GM23248 (cell line): Measurements from ENCODE around the gene CWF19L2. TPM values are rescaled to one million over a fixed set of nuclear protein-coding genes. Genes with fewer than 3 reads are reported as not detected.

ENCODE experiments used
- DNase-seq: peaks from one replicate; pipeline ENCODE4 v3.0.0-alpha.2; 2015
- H2AFZ ChIP-seq: fragments of 200-600 bp; sonication (generic); 2 replicates; pipeline ENCODE4 v1.6.1; 2016; ENCODE audit warnings: antibody characterized with exemption
- H3F3A ChIP-seq: fragments of 200-600 bp; sonication (generic); 2 replicates; pipeline ENCODE4 v1.6.1; 2016; ENCODE audit warnings: mild to moderate bottlenecking, antibody characterized with exemption, mixed run types; ENCODE audit not compliant: insufficient read depth
- H3K27ac ChIP-seq: fragments of 200-600 bp; sonication (generic); 2 replicates; pipeline ENCODE4 v1.5.1; 2016; ENCODE audit warnings: mild to moderate bottlenecking
- H3K27me3 ChIP-seq: fragments of 200-600 bp; sonication (generic); replicated peaks from 2 replicates; pipeline ENCODE4 v1.6.1; 2016; ENCODE audit warnings: mild to moderate bottlenecking; ENCODE audit not compliant: insufficient read depth
- H3K36me3 ChIP-seq: fragments of 200-600 bp; sonication (generic); 2 replicates; pipeline ENCODE4 v1.6.1; 2016; ENCODE audit warnings: low read depth, mild to moderate bottlenecking
- H3K4me1 ChIP-seq: fragments of 200-600 bp; sonication (generic); 2 replicates; pipeline ENCODE4 v1.6.1; 2016; ENCODE audit warnings: mild to moderate bottlenecking; ENCODE audit not compliant: insufficient read depth
- H3K4me2 ChIP-seq: fragments of 200-600 bp; sonication (generic); one replicate; pipeline ENCODE4 v1.6.1; 2016; ENCODE audit warnings: mild to moderate bottlenecking; ENCODE audit not compliant: unreplicated experiment
- H3K4me3 ChIP-seq: fragments of 200-600 bp; sonication (generic); 2 replicates; pipeline ENCODE4 v1.5.1; 2016; ENCODE audit warnings: mild to moderate bottlenecking
- H3K79me2 ChIP-seq: fragments of 200-600 bp; sonication (generic); 2 replicates; pipeline ENCODE4 v1.6.1; 2016; ENCODE audit warnings: mild to moderate bottlenecking; ENCODE audit not compliant: insufficient read depth
- H3K9ac ChIP-seq: fragments of 200-600 bp; sonication (generic); 2 replicates; pipeline ENCODE4 v1.6.1; 2016; ENCODE audit warnings: mild to moderate bottlenecking
- H3K9me2 ChIP-seq: fragments of 200-600 bp; sonication (generic); 2 replicates; pipeline ENCODE4 v1.6.1; 2016; ENCODE audit warnings: mixed run types, mild to moderate bottlenecking, moderate library complexity; ENCODE audit not compliant: insufficient read depth
- H3K9me3 ChIP-seq: fragments of 200-600 bp; sonication (generic); one replicate; pipeline ENCODE4 v1.6.1; 2017; ENCODE audit warnings: low read depth
- H4K20me1 ChIP-seq: fragments of 200-600 bp; sonication (generic); 2 replicates; pipeline ENCODE4 v1.6.0; 2016; ENCODE audit not compliant: insufficient read depth
- EZH2 ChIP-seq: fragments of 200-600 bp; sonication (generic); IDR thresholded peaks from 2 replicates; pipeline ENCODE4 v1.6.1; 2018; ENCODE audit warnings: antibody characterized with exemption, mild to moderate bottlenecking; ENCODE audit not compliant: insufficient read depth, poor library complexity, severe bottlenecking
- EZH2phosphoT487 ChIP-seq: fragments of 200-600 bp; sonication (generic); IDR thresholded peaks from 2 replicates; pipeline ENCODE4 v1.6.1; 2018; ENCODE audit warnings: antibody characterized with exemption, moderate library complexity, mild to moderate bottlenecking, low read depth; ENCODE audit not compliant: insufficient read depth
- WGBS, 2 experiments: methylation state at CpG; one replicate each; pipeline ENCODE4 v1.1.6; 2015 to 2017; ENCODE audit warnings: low lambda C conversion rate in 2 of 2, low coverage in 1 of 2; ENCODE audit errors: missing lambda C conversion rate in 2 of 2; 5-methylcytosine and 5-hydroxymethylcytosine counted together
- in situ Hi-C: fragments of 300-500 bp; cut with MboI; formaldehyde crosslinking; loops from 2 replicates; pipeline ENCODE4 v1.15.0; 2020
- polyA plus RNA-seq: library from polyadenylated mRNA; unstranded; fragments of >200 nt; fragmentation: Nextera tagmentation; extraction: Ambion mirVana; gene quantifications from 2 replicates; pipeline ENCODE4 v1.2.1, GENCODE V29; 2016
- total RNA-seq: library from RNA; depleted of rRNA; stranded (reverse); fragments of >200 nt; shearing (Covaris generic); gene quantifications from 2 replicates; pipeline ENCODE4 v1.2.3, GENCODE V29; 2014

Gene CWF19L2
- total and polyA plus RNA-seq, 2 experiments from 2014 or later = 3.4 to 6.9 TPM

DNA sequence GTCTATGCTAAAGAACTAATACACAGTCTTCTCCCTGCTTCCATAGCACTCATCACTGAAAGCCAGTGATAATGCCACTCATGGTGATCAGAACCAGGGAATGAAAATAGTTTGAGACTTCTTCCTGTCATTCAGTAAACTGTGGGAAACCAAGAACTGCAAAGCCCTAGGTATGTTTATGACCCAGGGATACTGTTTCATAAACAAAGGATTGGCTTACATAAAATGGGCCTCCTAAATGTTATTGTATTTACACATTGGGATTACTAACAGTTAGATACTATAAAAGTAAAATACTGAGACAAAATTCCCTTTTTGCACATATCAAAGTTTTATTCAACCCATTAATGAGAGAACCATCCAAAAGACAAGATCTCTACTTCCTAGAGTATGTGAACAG is 21.3 kb upstream of the CWF19L2 start:
- no peaks in the 10 kb centered on the region for H3K79me2 ChIP-seq
- in situ Hi-C loops = no loop called here
- H3K27ac ChIP-seq = no peak overlapping the region
- peaks cover 5% of the 10 kb centered on the region; the same call in 1 of the 2 replicates for H3K27me3 ChIP-seq
- H3K4me1 ChIP-seq = no peaks in the 10 kb centered on the region
- TF ChIP-seq EZH2phosphoT487 = no peak
- TF ChIP-seq EZH2 = no peak
- H2AFZ ChIP-seq = no peak overlapping the region
- no peak overlapping the region for H3K4me2 ChIP-seq
- H3K4me3 ChIP-seq = no peak overlapping the region
- no peaks in the 10 kb centered on the region for H3F3A ChIP-seq
- DNase-seq = no peak
- H4K20me1 ChIP-seq = no peaks in the 10 kb centered on the region
- H3K9ac ChIP-seq = no peak overlapping the region
- H3K9me2 ChIP-seq = no peaks in the 10 kb centered on the region
- no peaks in the 10 kb centered on the region for H3K9me3 ChIP-seq
- no peaks in the 10 kb centered on the region for H3K36me3 ChIP-seq

- H4K20me1 ChIP-seq = no peaks in the 10 kb centered on the region
- no peaks in the 10 kb centered on the region for H3K4me1 ChIP-seq
- no peak overlapping the region for H3K4me3 ChIP-seq
- H3K27me3 ChIP-seq = peaks cover 5% of the 10 kb centered on the region; the same call in 1 of the 2 replicates
- no peak overlapping the region for H3K9ac ChIP-seq
- TF ChIP-seq EZH2 (no peak), EZH2phosphoT487 (no peak)
- H3K9me2 ChIP-seq = no peaks in the 10 kb centered on the region
- H3K4me2 ChIP-seq = no peak overlapping the region
- 44 to 48% methylated on average over 3 of the region's 3 CpGs for WGBS, 2 experiments
- no peaks in the 10 kb centered on the region for H3K79me2 ChIP-seq
- H3K27ac ChIP-seq = no peak overlapping the region
- no peaks in the 10 kb centered on the region for H3F3A ChIP-seq
- H2AFZ ChIP-seq = no peak overlapping the region
- DNase-seq = no peak
- no peaks in the 10 kb centered on the region for H3K9me3 ChIP-seq
- in situ Hi-C loops = no loop called here
- no peaks in the 10 kb centered on the region for H3K36me3 ChIP-seq
These were observed 20.2 kb upstream of the CWF19L2 start for GRCh38 chr11:107477820-107478219.

GRCh38 chr11:107473792-107474191 is 16.2 kb upstream of the CWF19L2 start:
- no peak for DNase-seq
- Histone ChIP-seq H3K9me3 (no peaks in the 10 kb centered on the region), H3F3A (no peaks in the 10 kb centered on the region), H3K9me2 (no peaks in the 10 kb centered on the region), H3K4me1 (no peaks in the 10 kb centered on the region), H3K9ac (no peak overlapping the region), H4K20me1 (no peaks in the 10 kb centered on the region), H3K36me3 (no peaks in the 10 kb centered on the region), H2AFZ (no peak overlapping the region), H3K4me2 (no peak overlapping the region), H3K27me3 (0 out of 2 replicates have a peak, but pooled peaks cover 5% of the 10 kb centered on the region), H3K27ac (no peak overlapping the region), H3K4me3 (no peak overlapping the region), H3K79me2 (no peaks in the 10 kb centered on the region)
- no peak for TF ChIP-seq EZH2
- TF ChIP-seq EZH2phosphoT487 = no peak
- 29 to 40% methylated on average over 3 of the region's 3 CpGs for WGBS, 2 experiments
- in situ Hi-C loops = no loop called here

GRCh38 chr11:107472966-107473365 is 15.3 kb upstream of the CWF19L2 start:
- H3K4me3 ChIP-seq = no peak overlapping the region
- no peak for TF ChIP-seq EZH2
- TF ChIP-seq EZH2phosphoT487 = no peak
- H3K27me3 ChIP-seq = 0 out of 2 replicates have a peak, but pooled peaks cover 5% of the 10 kb centered on the region
- H3K79me2 ChIP-seq = no peaks in the 10 kb centered on the region
- H3K36me3 ChIP-seq = no peaks in the 10 kb centered on the region
- H3K4me1 ChIP-seq = no peaks in the 10 kb centered on the region
- no peaks in the 10 kb centered on the region for H3F3A ChIP-seq
- H3K9me3 ChIP-seq = no peaks in the 10 kb centered on the region
- H2AFZ ChIP-seq = no peak overlapping the region
- no peaks in the 10 kb centered on the region for H3K9me2 ChIP-seq
- H3K27ac ChIP-seq = no peak overlapping the region
- no peak for DNase-seq
- no peak overlapping the region for H3K4me2 ChIP-seq
- in situ Hi-C loops = no loop called here
- no peaks in the 10 kb centered on the region for H4K20me1 ChIP-seq
- WGBS, 2 experiments = 14 to 21% methylated on average over 1 of the region's 1 CpG
- H3K9ac ChIP-seq = no peak overlapping the region

GRCh38 chr11:107468596-107468995 is 11.0 kb upstream of the CWF19L2 start:
- Histone ChIP-seq H2AFZ (no peak overlapping the region), H3K9me2 (no peaks in the 10 kb centered on the region), H3K4me1 (no peaks in the 10 kb centered on the region), H3K9ac (no peak overlapping the region), H3K27ac (no peak overlapping the region), H3F3A (no peaks in the 10 kb centered on the region), H3K36me3 (no peaks in the 10 kb centered on the region), H3K4me3 (no peak overlapping the region), H3K4me2 (no peak overlapping the region), H3K9me3 (no peaks in the 10 kb centered on the region), H3K27me3 (no peaks in the 10 kb centered on the region), H4K20me1 (no peaks in the 10 kb centered on the region), H3K79me2 (no peaks in the 10 kb centered on the region)
- in situ Hi-C loops = no loop called here
- TF ChIP-seq EZH2phosphoT487 = no peak
- no peak for TF ChIP-seq EZH2
- DNase-seq = peak; percentile 48
- WGBS, 2 experiments = 6 to 20% methylated on average over 3 of the region's 3 CpGs
